Measurements from ENCODE around the gene KCNIP1.

The KCNIP1 gene

DNA sequence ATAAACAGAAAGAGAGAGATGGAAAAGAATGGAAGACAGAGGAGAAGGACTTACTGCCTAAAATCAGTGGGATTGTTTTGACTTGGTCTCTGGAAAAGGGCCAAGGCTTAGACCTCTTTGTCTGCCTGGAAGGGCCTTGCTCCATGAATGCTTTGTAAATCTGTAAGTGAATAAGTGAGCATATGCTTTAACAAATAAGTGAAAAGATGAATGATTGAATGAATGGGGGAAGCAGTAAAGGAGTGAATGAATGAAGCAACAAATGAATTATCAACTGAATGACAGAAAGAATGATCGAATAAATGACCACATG is 5.5 kb downstream of the KCNIP1 start:
- CTCF ChIA-PET, result interaction anchor here (0.7 to 1.4 kb wide), 4 partner anchors 16 to 94 kb away, joined by 3 to 7 read pairs (median 4); no protein-coding TSS in a partner anchor
- H3K4me3 ChIP-seq (ENCODE audit: low read depth, low read length), result no peak overlapping the region

DNA sequence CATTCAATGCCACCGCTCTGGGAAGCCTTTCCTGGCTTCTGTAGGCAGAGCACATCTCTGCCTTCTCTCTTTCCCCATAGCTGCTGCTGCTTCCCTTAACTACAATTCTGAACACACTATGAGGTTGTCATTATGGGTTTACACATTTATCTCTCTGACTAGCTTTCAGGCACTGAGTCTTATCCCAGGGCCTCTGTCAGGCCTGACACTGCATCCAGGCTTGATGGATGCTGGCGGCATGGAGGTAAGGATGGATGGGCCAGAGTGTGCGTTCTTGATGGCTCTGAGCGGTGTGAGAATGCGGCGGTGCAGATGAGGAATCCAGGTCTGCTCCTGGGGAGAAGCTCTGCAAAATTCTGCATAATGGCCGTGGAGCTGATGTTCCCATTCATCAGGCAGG is 6.3 kb downstream of the KCNIP1 start:
- Histone ChIP-seq H3K9me3 (ENCODE audit: control insufficient read depth, insufficient read depth, low read depth, low read length) (no peaks in the 10 kb centered on the region), H3K4me1 (ENCODE audit: control insufficient read depth, insufficient read depth, low read length) (no peaks in the 10 kb centered on the region), H3K36me3 (ENCODE audit: control insufficient read depth in 2 of 2, insufficient read depth in 1 of 2, low read length in 2 of 2) (no peaks in the 10 kb centered on the region), H3K4me3 (ENCODE audit: low read depth, low read length) (no peak overlapping the region), H3K27ac (ENCODE audit: extremely low read depth, low read depth, low read length) (no peak overlapping the region)
- POLR2A ChIA-PET, result no interaction called here
- TF ChIP-seq, protein P1, sequence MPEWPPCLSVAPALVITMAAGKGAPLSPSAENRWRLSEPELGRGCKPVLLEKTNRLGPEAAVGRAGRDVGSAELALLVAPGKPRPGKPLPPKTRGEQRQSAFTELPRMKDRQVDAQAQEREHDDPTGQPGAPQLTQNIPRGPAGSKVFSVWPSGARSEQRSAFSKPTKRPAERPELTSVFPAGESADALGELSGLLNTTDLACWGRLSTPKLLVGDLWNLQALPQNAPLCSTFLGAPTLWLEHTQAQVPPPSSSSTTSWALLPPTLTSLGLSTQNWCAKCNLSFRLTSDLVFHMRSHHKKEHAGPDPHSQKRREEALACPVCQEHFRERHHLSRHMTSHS (tag by site-specific recombination; IDR thresholded peaks at IDR 0.05), result no peak
- TF ChIP-seq ZNF302 (tag by site-specific recombination; IDR thresholded peaks at IDR 0.05; ENCODE audit: low read depth) (no peak), ZNF560 (tag by site-specific recombination; IDR thresholded peaks at IDR 0.05; ENCODE audit: borderline replicate concordance) (no peak), ZIC2 (tag by site-specific recombination; IDR thresholded peaks at IDR 0.05) (no peak), ZFP3 (tag by site-specific recombination; IDR thresholded peaks at IDR 0.05; ENCODE audit: low read depth) (no peak), GLI2 (tag by site-specific recombination; IDR thresholded peaks at IDR 0.05; ENCODE audit: borderline replicate concordance, low read depth) (no peak), ZNF19 (tag by site-specific recombination; IDR thresholded peaks at IDR 0.05; ENCODE audit: low read depth) (no peak), ZNF610 (tag by site-specific recombination; IDR thresholded peaks at IDR 0.05; ENCODE audit: borderline replicate concordance) (no peak), ZNF473 (tag by site-specific recombination; IDR thresholded peaks at IDR 0.05) (no peak), OSR2 (tag by site-specific recombination; IDR thresholded peaks at IDR 0.05) (no peak), ZNF777 (tag by site-specific recombination; IDR thresholded peaks at IDR 0.05; ENCODE audit: borderline replicate concordance) (no peak), ZNF341 (tag by site-specific recombination; IDR thresholded peaks at IDR 0.05; ENCODE audit: low read depth) (no peak), SP7 (tag by site-specific recombination; IDR thresholded peaks at IDR 0.05) (no peak), ZNF2 (tag by site-specific recombination; IDR thresholded peaks at IDR 0.05) (no peak), ZNF544 (tag by site-specific recombination; IDR thresholded peaks at IDR 0.05) (no peak), ZNF530 (tag by site-specific recombination; IDR thresholded peaks at IDR 0.05; ENCODE audit: low read depth) (no peak), ZNF184 (tag by site-specific recombination; IDR thresholded peaks at IDR 0.05) (no peak)
- TF ChIP-seq, protein P2, sequence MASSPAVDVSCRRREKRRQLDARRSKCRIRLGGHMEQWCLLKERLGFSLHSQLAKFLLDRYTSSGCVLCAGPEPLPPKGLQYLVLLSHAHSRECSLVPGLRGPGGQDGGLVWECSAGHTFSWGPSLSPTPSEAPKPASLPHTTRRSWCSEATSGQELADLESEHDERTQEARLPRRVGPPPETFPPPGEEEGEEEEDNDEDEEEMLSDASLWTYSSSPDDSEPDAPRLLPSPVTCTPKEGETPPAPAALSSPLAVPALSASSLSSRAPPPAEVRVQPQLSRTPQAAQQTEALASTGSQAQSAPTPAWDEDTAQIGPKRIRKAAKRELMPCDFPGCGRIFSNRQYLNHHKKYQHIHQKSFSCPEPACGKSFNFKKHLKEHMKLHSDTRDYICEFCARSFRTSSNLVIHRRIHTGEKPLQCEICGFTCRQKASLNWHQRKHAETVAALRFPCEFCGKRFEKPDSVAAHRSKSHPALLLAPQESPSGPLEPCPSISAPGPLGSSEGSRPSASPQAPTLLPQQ (tag by site-specific recombination; IDR thresholded peaks at IDR 0.05), result no peak
- TF ChIP-seq, protein P3, sequence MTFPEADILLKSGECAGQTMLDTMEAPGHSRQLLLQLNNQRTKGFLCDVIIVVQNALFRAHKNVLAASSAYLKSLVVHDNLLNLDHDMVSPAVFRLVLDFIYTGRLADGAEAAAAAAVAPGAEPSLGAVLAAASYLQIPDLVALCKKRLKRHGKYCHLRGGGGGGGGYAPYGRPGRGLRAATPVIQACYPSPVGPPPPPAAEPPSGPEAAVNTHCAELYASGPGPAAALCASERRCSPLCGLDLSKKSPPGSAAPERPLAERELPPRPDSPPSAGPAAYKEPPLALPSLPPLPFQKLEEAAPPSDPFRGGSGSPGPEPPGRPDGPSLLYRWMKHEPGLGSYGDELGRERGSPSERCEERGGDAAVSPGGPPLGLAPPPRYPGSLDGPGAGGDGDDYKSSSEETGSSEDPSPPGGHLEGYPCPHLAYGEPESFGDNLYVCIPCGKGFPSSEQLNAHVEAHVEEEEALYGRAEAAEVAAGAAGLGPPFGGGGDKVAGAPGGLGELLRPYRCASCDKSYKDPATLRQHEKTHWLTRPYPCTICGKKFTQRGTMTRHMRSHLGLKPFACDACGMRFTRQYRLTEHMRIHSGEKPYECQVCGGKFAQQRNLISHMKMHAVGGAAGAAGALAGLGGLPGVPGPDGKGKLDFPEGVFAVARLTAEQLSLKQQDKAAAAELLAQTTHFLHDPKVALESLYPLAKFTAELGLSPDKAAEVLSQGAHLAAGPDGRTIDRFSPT (tag by site-specific recombination; IDR thresholded peaks at IDR 0.05), result no peak
- TF ChIP-seq, protein P4, sequence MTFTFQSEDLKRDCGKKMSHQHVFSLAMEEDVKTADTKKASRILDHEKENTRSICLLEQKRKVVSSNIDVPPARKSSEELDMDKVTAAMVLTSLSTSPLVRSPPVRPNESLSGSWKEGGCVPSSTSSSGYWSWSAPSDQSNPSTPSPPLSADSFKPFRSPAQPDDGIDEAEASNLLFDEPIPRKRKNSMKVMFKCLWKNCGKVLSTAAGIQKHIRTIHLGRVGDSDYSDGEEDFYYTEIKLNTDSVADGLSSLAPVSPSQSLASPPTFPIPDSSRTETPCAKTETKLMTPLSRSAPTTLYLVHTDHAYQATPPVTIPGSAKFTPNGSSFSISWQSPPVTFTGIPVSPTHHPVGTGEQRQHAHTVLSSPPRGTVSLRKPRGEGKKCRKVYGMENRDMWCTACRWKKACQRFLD (tag by site-specific recombination; IDR thresholded peaks at IDR 0.05), result no peak
- CTCF ChIA-PET, result interaction anchor here (0.6 to 1.4 kb wide), 6 partner anchors 68 to 856 kb away, joined by 3 to 4 read pairs (median 3); no protein-coding TSS in a partner anchor

More for the DNA sequence above, 5.5 kb downstream of the KCNIP1 start:
- Histone ChIP-seq H3K36me3 (ENCODE audit: control insufficient read depth in 2 of 2, insufficient read depth in 1 of 2, low read length in 2 of 2) (no peaks in the 10 kb centered on the region), H3K4me1 (ENCODE audit: control insufficient read depth, insufficient read depth, low read length) (no peaks in the 10 kb centered on the region), H3K27ac (ENCODE audit: extremely low read depth, low read depth, low read length) (no peak overlapping the region), H3K9me3 (ENCODE audit: control insufficient read depth, insufficient read depth, low read depth, low read length) (no peaks in the 10 kb centered on the region)
- POLR2A ChIA-PET, result interaction anchor here (0.7 kb wide), 1 partner anchor 9 kb away, joined by 3 read pairs; no protein-coding TSS in a partner anchor
- TF ChIP-seq ZIC2 (tag by site-specific recombination; IDR thresholded peaks at IDR 0.05) (no peak), ZNF138 (tag by site-specific recombination; IDR thresholded peaks at IDR 0.05; ENCODE audit: borderline replicate concordance) (no peak)

Measured in HEK293 (cell line).